Smooth muscle cell (in vitro differentiated cells): ENCODE data around the gene FBXW12. TPM values are rescaled to one million over a fixed set of nuclear protein-coding genes. Genes with fewer than 3 reads are reported as not detected.

Experiments used
- DNase-seq: peaks from one replicate; lab custom pipeline; 2025; ENCODE audit not compliant: unreplicated experiment; lab: John Stamatoyannopoulos, UW
- H2AFZ ChIP-seq: fragments of 200-600 bp; sonication (generic); 2 replicates; pipeline ENCODE4 v1.6.0; 2016; ENCODE audit warnings: antibody characterized with exemption, low read depth, mild to moderate bottlenecking
- H3F3A ChIP-seq: fragments of 200-600 bp; sonication (generic); 2 replicates; pipeline ENCODE4 v1.6.0; 2017; ENCODE audit warnings: antibody characterized with exemption, low read depth
- H3K27ac ChIP-seq: fragments of 200-600 bp; sonication (generic); 2 replicates; pipeline ENCODE4 v1.5.1; 2016; ENCODE audit warnings: low read depth, mild to moderate bottlenecking
- H3K27me3 ChIP-seq: fragments of 200-600 bp; sonication (generic); 2 replicates; pipeline ENCODE4 v1.6.1; 2016; ENCODE audit warnings: low read depth, mild to moderate bottlenecking
- H3K36me3 ChIP-seq: fragments of 200-600 bp; sonication (generic); 2 replicates; pipeline ENCODE4 v1.5.1; 2016; ENCODE audit warnings: low read depth
- H3K4me1 ChIP-seq: fragments of 200-600 bp; sonication (generic); 2 replicates; pipeline ENCODE4 v1.5.1; 2016; ENCODE audit warnings: low read depth
- H3K4me2 ChIP-seq: fragments of 200-600 bp; sonication (generic); 2 replicates; pipeline ENCODE4 v1.6.0; 2016; ENCODE audit warnings: mild to moderate bottlenecking
- H3K4me3 ChIP-seq: fragments of 200-600 bp; sonication (generic); 2 replicates; pipeline ENCODE4 v1.5.1; 2016; ENCODE audit warnings: mild to moderate bottlenecking
- H3K79me2 ChIP-seq: fragments of 200-600 bp; sonication (generic); 2 replicates; pipeline ENCODE4 v1.6.0; 2016; ENCODE audit warnings: low read depth, mild to moderate bottlenecking
- H3K9ac ChIP-seq: fragments of 200-600 bp; sonication (generic); 2 replicates; pipeline ENCODE4 v1.6.0; 2016; ENCODE audit warnings: low read depth
- H3K9me3 ChIP-seq: fragments of 200-600 bp; sonication (generic); replicated peaks from 2 replicates; pipeline ENCODE4 v1.5.1; 2016; ENCODE audit warnings: low read depth
- H4K20me1 ChIP-seq: fragments of 200-600 bp; sonication (generic); 2 replicates; pipeline ENCODE4 v1.6.0; 2016; ENCODE audit warnings: low read depth
- WGBS: methylation state at CpG from one replicate; pipeline ENCODE4 v1.1.7; 2016; ENCODE audit warnings: low lambda C conversion rate; 5-methylcytosine and 5-hydroxymethylcytosine counted together
- polyA plus RNA-seq: library from polyadenylated mRNA; unstranded; fragments of >200 nt; fragmentation: Nextera tagmentation; extraction: Ambion mirVana; gene quantifications from 2 replicates; pipeline ENCODE4 v1.2.1, GENCODE V29; 2016
- small RNA-seq: library from RNA; depleted of rRNA; stranded (forward); fragments of <200 nt; gene quantifications from one replicate; pipeline ENCODE3, GENCODE V24; 2014
- total RNA-seq: library from RNA; depleted of rRNA; stranded (reverse); fragments of >200 nt; gene quantifications from 2 replicates; pipeline ENCODE4 v1.2.3, GENCODE V29; 2014
- TF ChIP-seq, protein P1 (sequence below): fragments of 200-600 bp; sonication (generic); IDR thresholded peaks from 2 replicates; pipeline ENCODE4 v1.5.1; 2017; ENCODE audit warnings: borderline replicate concordance, mild to moderate bottlenecking, antibody characterized with exemption; ENCODE audit not compliant: insufficient read depth, poor library complexity, severe bottlenecking

The FBXW12 gene
- total and polyA plus RNA-seq, 2 experiments from 2014 or later, result 0.07 TPM; not detected in 1

DNA sequence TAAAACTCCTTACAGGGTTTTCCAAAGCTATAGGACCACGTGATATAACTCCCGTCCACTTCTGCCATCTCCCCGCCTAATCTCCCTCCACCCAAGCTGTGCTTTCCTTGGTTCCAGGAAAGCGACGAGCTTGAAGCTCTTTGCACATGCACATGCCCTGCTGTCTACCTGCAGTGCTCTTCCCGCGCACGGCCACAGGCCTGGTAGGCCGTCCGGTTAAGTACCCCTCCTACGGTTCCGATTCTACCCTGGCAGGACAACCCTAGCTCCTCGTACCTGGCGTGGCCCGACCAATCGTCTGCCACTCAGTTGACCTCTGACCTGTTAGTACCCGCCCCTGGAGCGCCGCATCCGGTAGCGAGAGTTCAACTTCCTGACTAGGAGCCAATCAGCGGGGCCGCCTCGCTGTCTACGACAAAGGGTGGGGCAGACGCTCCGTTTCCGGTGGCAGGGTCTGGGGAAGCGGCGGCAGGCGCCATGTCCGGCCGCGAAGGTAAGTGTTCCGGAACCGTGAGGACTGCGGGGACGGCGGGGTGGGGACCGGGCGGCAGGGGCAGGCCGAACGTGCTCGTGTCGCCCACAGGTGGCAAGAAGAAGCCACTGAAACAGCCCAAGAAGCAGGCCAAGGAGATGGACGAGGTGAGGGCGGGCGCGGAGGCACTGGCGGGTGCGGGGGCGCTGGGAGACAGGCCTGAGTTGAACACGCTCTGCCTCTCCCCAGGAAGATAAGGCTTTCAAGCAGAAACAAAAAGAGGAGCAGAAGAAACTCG, 68.0 kb downstream of the FBXW12 start, which contains the start of the genes CCDC51 and TMA7:
Gene CCDC51 (minus strand): TSS at position 300 of the 770 bp plus-strand sequence. CDS start 4,991 bp downstream, outside the sequence.
Gene TMA7 (plus strand): TSS at position 438 of the 770 bp plus-strand sequence. CDS start 40 bp downstream, at position 478.
- Histone ChIP-seq H3F3A (peaks cover 9% of the 10 kb centered on the region), H4K20me1 (peaks cover 15% of the 10 kb centered on the region), H3K9ac (peak within 1 kb of the TSS; percentile 85), H3K4me2 (peak within 1 kb of the TSS; percentile 95), H3K27ac (peak within 1 kb of the TSS; percentile 81), H3K4me3 (peak within 1 kb of the TSS; percentile 75), H2AFZ (peak within 1 kb of the TSS; percentile 90), H3K4me1 (peaks cover 7% of the 10 kb centered on the region), H3K27me3 (no peaks in the 10 kb centered on the region), H3K36me3 (no peaks in the 10 kb centered on the region), H3K9me3 (no peaks in the 10 kb centered on the region), H3K79me2 (peaks cover 31% of the 10 kb centered on the region)
- WGBS, result under 1% methylated on average over 53 of the region's 54 CpGs
- TF ChIP-seq, protein P1, sequence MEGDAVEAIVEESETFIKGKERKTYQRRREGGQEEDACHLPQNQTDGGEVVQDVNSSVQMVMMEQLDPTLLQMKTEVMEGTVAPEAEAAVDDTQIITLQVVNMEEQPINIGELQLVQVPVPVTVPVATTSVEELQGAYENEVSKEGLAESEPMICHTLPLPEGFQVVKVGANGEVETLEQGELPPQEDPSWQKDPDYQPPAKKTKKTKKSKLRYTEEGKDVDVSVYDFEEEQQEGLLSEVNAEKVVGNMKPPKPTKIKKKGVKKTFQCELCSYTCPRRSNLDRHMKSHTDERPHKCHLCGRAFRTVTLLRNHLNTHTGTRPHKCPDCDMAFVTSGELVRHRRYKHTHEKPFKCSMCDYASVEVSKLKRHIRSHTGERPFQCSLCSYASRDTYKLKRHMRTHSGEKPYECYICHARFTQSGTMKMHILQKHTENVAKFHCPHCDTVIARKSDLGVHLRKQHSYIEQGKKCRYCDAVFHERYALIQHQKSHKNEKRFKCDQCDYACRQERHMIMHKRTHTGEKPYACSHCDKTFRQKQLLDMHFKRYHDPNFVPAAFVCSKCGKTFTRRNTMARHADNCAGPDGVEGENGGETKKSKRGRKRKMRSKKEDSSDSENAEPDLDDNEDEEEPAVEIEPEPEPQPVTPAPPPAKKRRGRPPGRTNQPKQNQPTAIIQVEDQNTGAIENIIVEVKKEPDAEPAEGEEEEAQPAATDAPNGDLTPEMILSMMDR, result no peak
- DNase-seq, result peak; percentile 81

DNA sequence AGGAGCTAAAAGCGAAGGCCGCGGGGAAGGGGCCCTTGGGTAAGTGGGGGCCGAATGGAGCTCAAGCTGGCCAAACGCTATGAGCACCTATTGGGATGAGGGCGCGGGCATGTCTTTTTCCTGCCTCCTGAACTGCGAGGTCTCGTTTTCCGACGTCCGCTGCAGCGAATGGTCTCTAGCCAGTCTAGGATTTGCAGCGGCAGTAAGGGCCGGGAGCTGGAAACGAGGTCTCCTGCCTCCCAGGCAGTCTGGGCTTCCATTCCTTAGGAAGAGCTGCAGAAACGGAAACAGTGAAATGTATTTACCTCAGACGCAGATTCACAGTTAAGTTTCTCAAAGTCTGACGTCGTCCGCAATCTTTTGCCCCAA, 68.6 kb downstream of the FBXW12 start:
- Histone ChIP-seq H4K20me1 (peaks cover 15% of the 10 kb centered on the region), H3K4me1 (peaks cover 7% of the 10 kb centered on the region), H3K27me3 (no peaks in the 10 kb centered on the region), H3K9ac (peak overlapping the region; percentile 85), H3K36me3 (no peaks in the 10 kb centered on the region), H3K27ac (peak overlapping the region; percentile 81), H3K79me2 (peaks cover 31% of the 10 kb centered on the region), H3K4me2 (peak overlapping the region; percentile 95), H2AFZ (peak overlapping the region; percentile 60), H3K9me3 (no peaks in the 10 kb centered on the region), H3F3A (peaks cover 13% of the 10 kb centered on the region), H3K4me3 (peak overlapping the region; percentile 75)
- TF ChIP-seq, protein P1, result no peak
- no peak for DNase-seq
- 2% methylated on average over 21 of the region's 21 CpGs for WGBS

- Histone ChIP-seq H3K27me3 (no peaks in the 10 kb centered on the region), H3K36me3 (no peaks in the 10 kb centered on the region), H3K9ac (no peak overlapping the region), H4K20me1 (peaks cover 15% of the 10 kb centered on the region), H2AFZ (no peak overlapping the region), H3K9me3 (no peaks in the 10 kb centered on the region), H3K4me1 (peaks cover 8% of the 10 kb centered on the region), H3F3A (peaks cover 14% of the 10 kb centered on the region), H3K79me2 (peaks cover 31% of the 10 kb centered on the region), H3K4me2 (peak overlapping the region; percentile 95), H3K27ac (peak overlapping the region; percentile 81), H3K4me3 (no peak overlapping the region)
- 87% methylated on average over 6 of the region's 6 CpGs for WGBS
- TF ChIP-seq, protein P1, result no peak
- DNase-seq, result no peak
These were observed 69.9 kb downstream of the FBXW12 start for GRCh38 chr3:48441940-48442339.

Small RNA genes within 50 kb of the gene (small RNA-seq; reads per million reads assigned to genes)
- not detected for gene RN7SL321P

Other genes starting within 250 kb of the FBXW12 start
- gene CDC25A, start 183.8 kb upstream of the FBXW12 start, total RNA-seq, result 2.5 and 4.9 TPM in 2 replicates
- gene CDC25A, start 183.8 kb upstream of the FBXW12 start, polyA plus RNA-seq, result 4.2 and 4.7 TPM in 2 replicates
- gene CAMP, start 148.7 kb upstream of the FBXW12 start, total RNA-seq, result not detected in 2 replicates
- gene CAMP, start 148.7 kb upstream of the FBXW12 start, polyA plus RNA-seq, result not detected in 2 replicates
- gene ZNF589, start 131.1 kb upstream of the FBXW12 start, total RNA-seq, result 1.4 and 2.7 TPM in 2 replicates
- 1.6 and 3.3 TPM in 2 replicates for gene ZNF589, start 131.1 kb upstream of the FBXW12 start, polyA plus RNA-seq
- gene NME6, start 70.9 kb upstream of the FBXW12 start, total RNA-seq, result 19.0 and 22.7 TPM in 2 replicates
- gene NME6, start 70.9 kb upstream of the FBXW12 start, polyA plus RNA-seq, result 37.6 and 40.4 TPM in 2 replicates
- gene SPINK8, start 38.6 kb upstream of the FBXW12 start, total RNA-seq, result not detected in 2 replicates
- not detected in 2 replicates for gene SPINK8, start 38.6 kb upstream of the FBXW12 start, polyA plus RNA-seq
- 24.7 and 26.9 TPM in 2 replicates for gene PLXNB1, start 57.9 kb downstream of the FBXW12 start, total RNA-seq
- gene PLXNB1, start 57.9 kb downstream of the FBXW12 start, polyA plus RNA-seq, result 15.5 and 27.5 TPM in 2 replicates
- 9.0 and 20.7 TPM in 2 replicates for gene CCDC51, start 67.9 kb downstream of the FBXW12 start, total RNA-seq
- gene CCDC51, start 67.9 kb downstream of the FBXW12 start, polyA plus RNA-seq, result 17.8 and 18.3 TPM in 2 replicates
- gene TMA7, start 68.0 kb downstream of the FBXW12 start, total RNA-seq, result 310 and 343 TPM in 2 replicates
- gene TMA7, start 68.0 kb downstream of the FBXW12 start, polyA plus RNA-seq, result 491 and 511 TPM in 2 replicates
- 4.0 and 5.5 TPM in 2 replicates for gene ATRIP, start 74.5 kb downstream of the FBXW12 start, total RNA-seq
- gene ATRIP, start 74.5 kb downstream of the FBXW12 start, polyA plus RNA-seq, result 5.7 and 7.3 TPM in 2 replicates
- 111 and 124 TPM in 2 replicates for gene SHISA5, start 132.0 kb downstream of the FBXW12 start, total RNA-seq
- gene SHISA5, start 132.0 kb downstream of the FBXW12 start, polyA plus RNA-seq, result 297 and 333 TPM in 2 replicates
- gene PFKFB4, start 184.6 kb downstream of the FBXW12 start, total RNA-seq, result 41.4 and 48.8 TPM in 2 replicates
- 37.4 and 47.7 TPM in 2 replicates for gene PFKFB4, start 184.6 kb downstream of the FBXW12 start, polyA plus RNA-seq
- 6.1 and 7.0 TPM in 2 replicates for gene UCN2, start 191.6 kb downstream of the FBXW12 start, total RNA-seq
- 4.3 and 11.6 TPM in 2 replicates for gene UCN2, start 191.6 kb downstream of the FBXW12 start, polyA plus RNA-seq
- gene COL7A1, start 223.1 kb downstream of the FBXW12 start, total RNA-seq, result 45.9 and 57.3 TPM in 2 replicates
- gene COL7A1, start 223.1 kb downstream of the FBXW12 start, polyA plus RNA-seq, result 80.7 and 173 TPM in 2 replicates
- gene UQCRC1, start 237.4 kb downstream of the FBXW12 start, total RNA-seq, result 206 and 250 TPM in 2 replicates
- gene UQCRC1, start 237.4 kb downstream of the FBXW12 start, polyA plus RNA-seq, result 425 and 428 TPM in 2 replicates
- gene TMEM89, start 249.6 kb downstream of the FBXW12 start, total RNA-seq, result not detected in 2 replicates
- gene TMEM89, start 249.6 kb downstream of the FBXW12 start, polyA plus RNA-seq, result 0.25 and 0.47 TPM in 2 replicates